Measurements from ENCODE around the gene RMRP. TPM values are rescaled to one million over a fixed set of nuclear protein-coding genes. Genes with fewer than 3 reads are reported as not detected.

The RMRP gene
- total and polyA plus RNA-seq, 2 experiments from 2014 or later, result 15.3 to 8,626 TPM

GRCh38 chr9:35660966-35661415 lies 3.2 kb upstream of the RMRP start:
- H3K27me3 Mint-ChIP-seq (ENCODE audit: insufficient read depth, low read depth, poor library complexity), result peaks cover 33% of the 10 kb centered on the region
- H3K4me2 ChIP-seq, result no peak overlapping the region
- peaks cover 29% of the 10 kb centered on the region; the same call in 1 of the 2 replicates for H3F3A ChIP-seq (replicated peaks; ENCODE audit: low read depth)
- DNase-seq (ENCODE audit: low spot score) (peak; percentile 56), ATAC-seq (no peak)
- H3K79me2 ChIP-seq (replicated peaks; ENCODE audit: insufficient read depth), result peaks cover 8% of the 10 kb centered on the region; the same call in 1 of the 2 replicates
- H3K27ac Mint-ChIP-seq, result peak overlapping the region; percentile 90; the same call in 1 of the 2 replicates
- peaks cover 8% of the 10 kb centered on the region; the same call in 1 of the 2 replicates for H3K36me3 ChIP-seq (ENCODE audit: insufficient read depth)
- H3K4me3 Mint-ChIP-seq, result no peak overlapping the region
- peaks cover 3% of the 10 kb centered on the region for H3K9me3 Mint-ChIP-seq
- H3K4me3 ChIP-seq, result no peak overlapping the region
- peaks cover 4% of the 10 kb centered on the region; the same call in 1 of the 2 replicates for H3K27me3 ChIP-seq (ENCODE audit: insufficient read depth)
- H2AFZ ChIP-seq, result no peak overlapping the region
- no peak overlapping the region for H3K27ac ChIP-seq (ENCODE audit: low read depth)
- peaks cover 55% of the 10 kb centered on the region for H3K4me1 Mint-ChIP-seq
- H4K20me1 ChIP-seq (replicated peaks; ENCODE audit: insufficient read depth), result no peaks in the 10 kb centered on the region; the same call in none of the 2 replicates
- peaks cover 49% of the 10 kb centered on the region for H3K36me3 Mint-ChIP-seq (ENCODE audit: low read depth)
- TF ChIP-seq STAT1 (IDR thresholded peaks at IDR 0.05; ENCODE audit: unreplicated experiment) (no peak), CTCF (conservative IDR thresholded peaks at IDR 0.05; ENCODE audit: low read depth in 2 of 2) (peak; percentile 51 to 63)
- H3K9me2 ChIP-seq (ENCODE audit: insufficient read depth), result no peaks in the 10 kb centered on the region
- H3K4me1 ChIP-seq (ENCODE audit: insufficient read depth), result peaks cover 23% of the 10 kb centered on the region

- DNase-seq (ENCODE audit: low spot score) (no peak), ATAC-seq (no peak)
- Mint-ChIP-seq H3K4me3 (peak overlapping the region; percentile 77), H3K27me3 (ENCODE audit: insufficient read depth, low read depth, poor library complexity) (peaks cover 35% of the 10 kb centered on the region), H3K9me3 (peaks cover 3% of the 10 kb centered on the region), H3K4me1 (peaks cover 47% of the 10 kb centered on the region), H3K27ac (no peak overlapping the region), H3K36me3 (ENCODE audit: low read depth) (peaks cover 49% of the 10 kb centered on the region)
- Histone ChIP-seq H3K79me2 (replicated peaks; ENCODE audit: insufficient read depth) (peaks cover 5% of the 10 kb centered on the region; the same call in 1 of the 2 replicates), H3K27me3 (ENCODE audit: insufficient read depth) (peaks cover 4% of the 10 kb centered on the region; the same call in 1 of the 2 replicates), H3K27ac (ENCODE audit: low read depth) (0 out of 2 replicates have a peak overlapping the region, but pooled peaks have one; percentile 89), H4K20me1 (replicated peaks; ENCODE audit: insufficient read depth) (no peaks in the 10 kb centered on the region; the same call in none of the 2 replicates), H3K36me3 (ENCODE audit: insufficient read depth) (peaks cover 8% of the 10 kb centered on the region; the same call in 1 of the 2 replicates), H3K4me1 (ENCODE audit: insufficient read depth) (peaks cover 16% of the 10 kb centered on the region), H3K9me2 (ENCODE audit: insufficient read depth) (no peaks in the 10 kb centered on the region), H3K4me3 (peak overlapping the region; percentile 97), H3F3A (replicated peaks; ENCODE audit: low read depth) (peaks cover 24% of the 10 kb centered on the region; the same call in 1 of the 2 replicates), H3K4me2 (peak overlapping the region; percentile 92), H2AFZ (no peak overlapping the region)
- TF ChIP-seq ZNF331 (CRISPR knock-in tag; IDR thresholded peaks at IDR 0.05; ENCODE audit: low read depth) (no peak), EZH2phosphoT487 (IDR thresholded peaks at IDR 0.05; ENCODE audit: unreplicated experiment) (no peak), CTCF (conservative IDR thresholded peaks at IDR 0.05; ENCODE audit: low read depth in 2 of 2) (no peak), ZNF114 (CRISPR knock-in tag; IDR thresholded peaks at IDR 0.05) (no peak), ETS1 (IDR thresholded peaks at IDR 0.05) (no peak), POLR2AphosphoS5 (IDR thresholded peaks at IDR 0.05; ENCODE audit: low read depth) (no peak), NANOG (IDR thresholded peaks at IDR 0.05; ENCODE audit: borderline replicate concordance) (no peak), CREB1 (CRISPR knock-in tag; IDR thresholded peaks at IDR 0.05; ENCODE audit: low read depth) (no peak), EZH2 (IDR thresholded peaks at IDR 0.05; ENCODE audit: low read depth, unreplicated experiment) (no peak), STAT1 (IDR thresholded peaks at IDR 0.05; ENCODE audit: unreplicated experiment) (no peak), JUNB (IDR thresholded peaks at IDR 0.05; ENCODE audit: unreplicated experiment) (no peak), REST (IDR thresholded peaks at IDR 0.05; ENCODE audit: unreplicated experiment) (no peak)
Measured at GRCh38 chr9:35659340-35659739, 1.5 kb upstream of the RMRP start.
